Subcutaneous adipose tissue (tissue), 4 donors: ENCODE data around the gene PTH2R. TPM values are rescaled to one million over a fixed set of nuclear protein-coding genes. Genes with fewer than 3 reads are reported as not detected.

Experiments
- CTCF ChIP-seq: fragments of 450-650 bp; IDR thresholded peaks from one replicate; pipeline ENCODE4 v1.5.1; 2016; ENCODE audit warnings: low read depth, mild to moderate bottlenecking, control low read depth, antibody characterized with exemption, moderate library complexity
- total RNA-seq, 4 donors: library from RNA; depleted of rRNA; stranded (reverse); fragments of >200 nt; gene quantifications; one replicate each; pipeline ENCODE4 v1.1.0, GENCODE V29; 2016

Gene PTH2R
- 1 to 10 TPM in 2 of 4 donors, under 1 TPM in 2; 0.33 to 9.4 (median 1.2) TPM for total RNA-seq

DNA sequence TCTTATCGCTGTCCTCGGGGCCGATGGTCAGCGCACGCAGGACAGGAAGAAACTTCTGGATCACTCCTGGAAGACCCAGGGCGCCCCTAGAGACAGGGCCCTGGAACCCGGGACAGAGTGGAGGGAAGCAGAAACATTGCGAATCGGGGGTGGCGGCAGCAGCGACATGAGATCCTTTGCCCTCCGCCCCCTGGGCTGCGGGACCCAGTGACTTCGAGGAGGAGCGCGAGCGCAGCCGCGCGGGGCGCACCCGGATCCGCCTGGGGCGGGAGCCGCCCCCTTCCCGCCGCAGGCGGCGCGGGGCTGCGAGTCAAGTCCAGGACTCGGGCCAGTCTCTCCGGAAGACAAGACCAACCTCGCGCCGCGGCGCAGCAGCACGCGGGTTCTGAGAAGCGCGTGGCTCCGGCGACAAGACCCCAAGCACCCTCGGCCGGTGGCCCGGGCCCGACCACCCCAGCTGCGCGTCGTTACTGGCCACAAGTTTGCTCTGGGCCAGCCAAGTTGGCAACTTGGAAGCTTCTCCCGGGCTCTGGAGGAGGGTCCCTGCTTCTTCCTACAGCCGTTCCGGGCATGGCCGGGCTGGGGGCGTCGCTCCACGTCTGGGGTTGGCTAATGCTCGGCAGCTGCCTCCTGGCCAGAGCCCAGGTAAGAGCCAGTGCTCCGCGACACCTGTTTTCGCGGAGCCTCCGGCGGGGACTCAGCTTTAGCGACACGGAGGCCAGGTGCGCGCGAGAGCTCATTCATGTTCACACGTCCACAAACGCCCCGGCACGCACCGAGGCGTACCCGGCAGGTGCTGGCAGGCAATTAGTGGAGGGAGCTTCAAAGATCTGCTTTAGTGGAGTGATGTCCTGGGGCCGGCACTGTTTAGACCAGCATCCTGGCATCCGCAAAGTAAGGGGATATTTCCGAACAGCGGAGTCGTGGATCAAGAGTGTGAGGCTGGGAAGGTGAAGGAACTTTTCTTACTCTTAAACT lies at the start of gene PTH2R:
PTH2R (plus strand) TSS at position 319 of the 978 bp plus-strand sequence; CDS start at position 571, 252 bp downstream.
- TF ChIP-seq CTCF, result no peak

GRCh38 chr2:208356846-208357574 lies 49.6 kb upstream of the PTH2R start:
- TF ChIP-seq CTCF, result no peak

GRCh38 chr2:208358758-208359631 lies 47.6 kb upstream of the PTH2R start:
- no peak for TF ChIP-seq CTCF

- no peak for TF ChIP-seq CTCF
Measured at GRCh38 chr2:208359632-208359986, 47.0 kb upstream of the PTH2R start.

DNA sequence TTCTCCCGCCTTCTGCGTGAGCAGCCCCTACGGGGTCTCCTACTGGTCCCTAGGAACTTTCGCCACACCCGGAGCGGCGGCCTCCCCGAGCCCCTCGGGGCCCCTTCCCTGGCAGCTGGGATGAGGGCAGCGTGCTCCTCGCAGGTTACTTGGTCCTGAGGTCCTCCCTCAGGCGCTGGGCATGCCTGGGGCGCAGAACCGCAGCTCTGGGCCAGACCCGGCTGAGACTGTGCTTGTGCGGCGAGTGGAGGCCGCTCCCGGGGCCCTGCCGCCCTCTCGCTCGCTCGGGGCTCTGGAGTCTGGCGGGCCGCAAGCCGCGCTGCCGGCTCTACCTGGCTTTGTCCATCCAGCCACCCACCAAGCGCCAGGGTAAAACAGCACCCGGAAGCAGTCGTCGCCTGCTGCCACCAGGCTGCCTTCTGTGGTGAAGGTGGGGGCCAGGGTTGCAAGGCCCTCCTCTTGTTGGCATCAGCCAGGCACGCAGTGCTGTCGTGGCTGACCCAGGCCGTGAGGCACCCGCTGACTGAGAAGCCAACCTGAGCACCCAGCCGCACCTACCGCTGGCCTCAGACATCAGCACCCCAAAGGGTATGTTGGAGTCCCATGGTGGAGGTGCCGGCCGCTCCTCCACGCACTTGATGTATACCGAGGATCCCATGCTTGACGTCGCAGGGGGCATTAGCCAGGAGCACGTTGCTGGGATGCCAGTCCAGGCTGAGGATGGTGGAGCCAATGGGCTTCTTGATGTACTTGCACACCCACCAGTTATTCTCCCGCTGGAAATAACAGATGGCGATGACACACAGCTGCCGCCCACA lies 46.1 kb upstream of the PTH2R start:
- no peak for TF ChIP-seq CTCF

DNA sequence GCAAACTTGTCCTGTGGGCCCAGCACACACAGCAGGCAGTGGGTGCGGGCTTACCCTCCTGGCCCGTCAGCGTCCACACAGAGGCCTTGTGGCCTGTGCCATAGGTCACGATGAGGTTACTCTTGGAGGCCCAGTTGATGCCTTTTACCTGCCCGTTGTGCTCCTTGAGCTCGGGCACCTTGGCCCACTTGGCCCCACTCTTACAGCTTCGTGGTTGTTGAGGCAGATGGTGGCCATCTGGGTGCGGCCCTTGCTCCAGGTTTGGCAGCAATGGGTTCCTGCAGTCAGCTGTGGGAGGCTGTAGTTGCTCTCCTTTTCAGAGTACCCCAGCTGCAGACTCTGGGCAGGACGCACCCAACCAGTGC lies 45.5 kb upstream of the PTH2R start:
- TF ChIP-seq CTCF, result no peak
